HepG2 (cell line): ENCODE data around the gene KNL1. TPM values are rescaled to one million over a fixed set of nuclear protein-coding genes. Genes with fewer than 3 reads are reported as not detected.

ENCODE experiments used
- ATAC-seq: fragments of 200-7000 bp; cut with Tn5 transposase; 3 replicates; pipeline ENCODE4 v1.9.1; 2020; ENCODE audit warnings: mild to moderate bottlenecking, moderate library complexity
- BruUV-seq: library from RNA; stranded (reverse); fragments of 400-500 nt; replicated peaks from 2 replicates; lab custom pipeline; 2021; lab: Mats Ljungman, UMichigan
- CTCF ChIA-PET: fragments of 300-600 bp; formaldehyde crosslinking; extraction: SDS; loops from one replicate; lab custom pipeline; 2021; ENCODE audit warnings: low total read pairs, inconsistent platforms, low intra/inter-chr PET ratio; lab: Yijun Ruan, JAX
- POLR2A ChIA-PET: fragments of 350-600 bp; sonication (Branson Sonifier 250); formaldehyde crosslinking; loops from one replicate; lab custom pipeline; 2020; ENCODE audit warnings: antibody characterized with exemption, inconsistent platforms; lab: Yijun Ruan, JAX
- DNase-seq: peaks from one replicate; pipeline ENCODE4 v3.0.0-alpha.2; 2015; ENCODE audit warnings: low spot score
- FAIRE-seq: peaks from 3 replicates; lab custom pipeline; 2011; peaks lifted over from hg19 to GRCh38; lab: Jason Lieb, UNC
- H2AFZ ChIP-seq: one replicate; pipeline ENCODE4 v1.6.1; 2011; ENCODE audit warnings: low read length, inconsistent platforms
- H3K27ac ChIP-seq: fragments of 300-600 bp; 3 replicates; pipeline ENCODE4 v1.8.0; 2011; ENCODE audit warnings: mixed run types, mild to moderate bottlenecking, mixed read lengths, low read length, inconsistent platforms; ENCODE audit not compliant: insufficient read depth; ENCODE audit errors: extremely low read length
- H3K27me3 ChIP-seq, 2 experiments: fragments of 200-600 bp in 1 of 2; 2 replicates in 1 of 2; 3 replicates in 1 of 2; pipeline versions ENCODE4 v1.6.0 to v1.8.0; 2011; ENCODE audit warnings: low read length in 2 of 2, mild to moderate bottlenecking in 2 of 2, moderate library complexity in 2 of 2, inconsistent platforms in 1 of 2; ENCODE audit not compliant: insufficient read depth in 2 of 2, control insufficient read depth in 1 of 2
- H3K36me3 ChIP-seq, 2 experiments: fragments of 200-600 bp in 1 of 2; replicated peaks in 1 of 2; 2 replicates in 1 of 2; 3 replicates in 1 of 2; pipeline versions ENCODE4 v1.5.1 to v1.8.0; 2011; ENCODE audit warnings: low read length in 2 of 2, inconsistent platforms in 1 of 2; ENCODE audit not compliant: insufficient read depth in 2 of 2, control insufficient read depth in 1 of 2
- H3K4me1 ChIP-seq: 2 replicates; pipeline ENCODE4 v1.5.1; 2012; ENCODE audit warnings: low read length, inconsistent platforms; ENCODE audit not compliant: insufficient read depth
- H3K4me2 ChIP-seq: 2 replicates; pipeline ENCODE4 v1.6.0; 2011; ENCODE audit warnings: low read depth, low read length, inconsistent platforms
- H3K4me3 ChIP-seq, 3 experiments: fragments of 200-600 bp in 1 of 3; sonication (generic), shearing (Covaris generic) in 1 of 3; replicated peaks in 1 of 3; 2 replicates each; pipeline ENCODE4 v1.5.1; 2011 to 2016; ENCODE audit warnings: low read length in 3 of 3, inconsistent platforms in 2 of 3, low read depth in 2 of 3, mild to moderate bottlenecking in 2 of 3, control low read depth in 1 of 3, mixed read lengths in 1 of 3; ENCODE audit not compliant: insufficient read depth in 1 of 3
- H3K79me2 ChIP-seq: one replicate; pipeline ENCODE4 v1.6.1; 2011; ENCODE audit warnings: low read length, inconsistent platforms; ENCODE audit not compliant: insufficient read depth
- H3K9ac ChIP-seq: 2 replicates; pipeline ENCODE4 v1.6.0; 2011; ENCODE audit warnings: mild to moderate bottlenecking, low read depth, low read length, inconsistent platforms; ENCODE audit not compliant: insufficient read depth
- H3K9me3 ChIP-seq: 2 replicates; pipeline ENCODE4 v1.5.1; 2012; ENCODE audit warnings: mild to moderate bottlenecking, low read length
- H4K20me1 ChIP-seq: 2 replicates; pipeline ENCODE4 v1.6.0; 2011; ENCODE audit warnings: inconsistent platforms, mild to moderate bottlenecking, low read length, moderate library complexity; ENCODE audit not compliant: insufficient read depth
- PAXIP1 ChIP-seq: sonication (generic); formaldehyde crosslinking; conservative IDR thresholded peaks from 2 replicates; pipeline ENCODE4 v1.4.0; 2020; ENCODE audit warnings: mild to moderate bottlenecking, missing genetic modification reagents, moderate library complexity
- PLRG1 ChIP-seq: fragments of 450-650 bp; conservative IDR thresholded peaks from 2 replicates; pipeline ENCODE4 v1.6.1; 2016
- SAP130 ChIP-seq: IDR thresholded peaks from 2 replicates; pipeline ENCODE4 v1.6.1; 2016; ENCODE audit warnings: low read depth
- TBL1XR1 ChIP-seq: fragments of 150-350 bp; IDR thresholded peaks from 2 replicates; pipeline ENCODE4 v1.6.1; 2014; ENCODE audit warnings: borderline replicate concordance, low read length; ENCODE audit not compliant: partially characterized antibody
- ZFP37 ChIP-seq: sonication (generic); formaldehyde crosslinking; IDR thresholded peaks from 2 replicates; pipeline ENCODE4 v1.4.0; 2020; ENCODE audit warnings: missing genetic modification reagents, borderline replicate concordance
- ZMAT5 ChIP-seq: sonication (generic); formaldehyde crosslinking; IDR thresholded peaks from 2 replicates; pipeline ENCODE4 v1.5.0; 2020; ENCODE audit warnings: mild to moderate bottlenecking, low read depth, missing genetic modification reagents, borderline replicate concordance
- ZNF7 ChIP-seq: IDR thresholded peaks from 2 replicates; pipeline ENCODE4 v1.6.1; 2016; ENCODE audit warnings: missing biosample characterization, missing genetic modification reagents
- ZNF878 ChIP-seq: sonication (generic); formaldehyde crosslinking; IDR thresholded peaks from 2 replicates; pipeline ENCODE4 v1.8.1; 2023; ENCODE audit warnings: mild to moderate bottlenecking, missing genetic modification reagents, moderate library complexity
- in situ Hi-C: cut with HindIII; loops from 2 replicates; pipeline ENCODE4 v1.10.0; 2017; ENCODE audit warnings: low pct_unique_long_range_greater_than_20kb; ENCODE audit not compliant: extremely low pct_ligation_motif_present
- intact Hi-C: fragments of 100-400 bp; cut with micrococcal nuclease; formaldehyde crosslinking; loops from one replicate; pipeline ENCODE4 v1.10.0; 2022; ENCODE audit not compliant: unreplicated experiment
- polyA plus RNA-seq, 8 experiments: library from polyadenylated mRNA; depleted of rRNA in 3 of 8; stranded (reverse) in 7 of 8; unstranded in 1 of 8; fragments of >200 nt; fragmentation: Illumina TruSeq in 4 of 8; extraction: Trizol in 4 of 8; gene quantifications; 2 replicates each; pipeline versions ENCODE4 v1.2.1 to v1.2.3, GENCODE V29; 2011 to 2016; ENCODE audit warnings: low read depth in 4 of 8, missing spikeins in 1 of 8, mixed read lengths in 1 of 8; ENCODE audit not compliant: insufficient read depth in 1 of 8
- total RNA-seq, 5 experiments: library from RNA; depleted of rRNA; stranded (reverse); fragments of >200 nt; fragmentation: Illumina TruSeq; extraction: Trizol; gene quantifications; 2 replicates each; pipeline ENCODE4 v1.2.3, GENCODE V29; 2016; ENCODE audit warnings: low read depth in 1 of 5

Gene KNL1
- total and polyA plus RNA-seq, 2 of the 13 experiments (the other 11 are each of a cell fraction or from before 2014, with no cell fraction given): 8.0 to 21.4 TPM

- TF ChIP-seq PAXIP1 (CRISPR knock-in tag): no peak
- TF ChIP-seq ZMAT5: no peak
- TF ChIP-seq ZNF7: no peak
- no peak for TF ChIP-seq SAP130
- no peak for TF ChIP-seq ZNF878
Measured at GRCh38 chr15:40562691-40563090, 31.4 kb upstream of the KNL1 start (continued).

GRCh38 chr15:40563426-40563825 lies 30.6 kb upstream of the KNL1 start:
- Histone ChIP-seq H3K4me3 (no peak overlapping the region), H3K27ac (no peak overlapping the region), H3K27me3 (no peaks in the 10 kb centered on the region), H3K9ac (no peak overlapping the region), H3K9me3 (no peaks in the 10 kb centered on the region), H3K4me1 (peaks cover 42% of the 10 kb centered on the region), H3K4me2 (no peak overlapping the region), H3K79me2 (peaks cover 6% of the 10 kb centered on the region), H2AFZ (no peak overlapping the region), H3K36me3 (no peaks in the 10 kb centered on the region), H4K20me1 (no peaks in the 10 kb centered on the region)
- FAIRE-seq: no peak
- no peak for ATAC-seq
- intact Hi-C loops: no loop called here
- POLR2A ChIA-PET: no interaction called here
- BruUV-seq: no TSS peak
- DNase-seq: no peak
- in situ Hi-C loops: no loop called here
- CTCF ChIA-PET: no interaction called here
- TF ChIP-seq PLRG1: no peak
- TF ChIP-seq ZFP37: no peak
- TF ChIP-seq TBL1XR1: no peak
